HCT116 (cell line): Measurements from ENCODE around the gene CD9. TPM values are rescaled to one million over a fixed set of nuclear protein-coding genes. Genes with fewer than 3 reads are reported as not detected.

Source experiments
- ATAC-seq: fragments of 200-7000 bp; cut with Tn5 transposase; 2 replicates; pipeline ENCODE4 v1.9.1; 2020; ENCODE audit warnings: mild to moderate bottlenecking, moderate library complexity
- BruUV-seq: library from RNA; stranded (reverse); fragments of 400-500 nt; replicated peaks from 2 replicates; lab custom pipeline; 2021; lab: Mats Ljungman, UMichigan
- CTCF ChIA-PET: fragments of 300-600 bp; sonication (Branson Sonifier 250); formaldehyde crosslinking; loops from one replicate; lab custom pipeline; 2021; ENCODE audit warnings: antibody characterized with exemption; lab: Charles Lee
- POLR2A ChIA-PET: fragments of 300-600, 350-600 bp; sonication (Branson Sonifier 250); formaldehyde crosslinking; loops from one replicate; lab custom pipeline; 2021; ENCODE audit warnings: antibody characterized with exemption; lab: Charles Lee
- RAD21 ChIA-PET, 2 experiments: fragments of 300-600 bp; sonication (Branson Sonifier 250); formaldehyde crosslinking; loops; one replicate each; lab custom pipeline; 2023; ENCODE audit warnings: low total read pairs in 2 of 2; ENCODE audit not compliant: uncharacterized antibody in 2 of 2, unreplicated experiment in 2 of 2, low non-redundant PET in 1 of 2; lab: Charles Lee
- DNase-seq: peaks from one replicate; pipeline ENCODE4 v3.0.0-alpha.2; 2010; ENCODE audit warnings: low read depth, low spot score
- H2AFZ ChIP-seq: fragments of 200-600 bp; shearing (Covaris generic), sonication (generic); 2 replicates; pipeline ENCODE4 v1.6.1; 2017; ENCODE audit warnings: low read depth, mixed run types, mixed read lengths, antibody characterized with exemption, low read length; ENCODE audit not compliant: poor library complexity, severe bottlenecking
- H3K27ac ChIP-seq: 2 replicates; pipeline ENCODE4 v1.5.1; 2012; ENCODE audit warnings: low read depth, low read length
- H3K27me3 ChIP-seq: fragments of 200-600 bp; sonication (generic); 2 replicates; pipeline ENCODE4 v1.6.1; 2016; ENCODE audit warnings: mixed run types, low read length, mixed read lengths; ENCODE audit not compliant: insufficient read depth
- H3K36me3 ChIP-seq, 2 experiments: fragments of 200-500 bp in 1 of 2; fragments of 200-600 bp in 1 of 2; sonication (Bioruptor generic) in 1 of 2; sonication (generic) in 1 of 2; 2 replicates each; pipeline versions ENCODE4 v1.5.1 to v1.6.1; 2014 to 2016; ENCODE audit warnings: low read length in 2 of 2, inconsistent platforms in 1 of 2, mixed read lengths in 1 of 2, mixed run types in 1 of 2; ENCODE audit not compliant: insufficient read depth in 2 of 2, control insufficient read depth in 1 of 2
- H3K4me1 ChIP-seq, 2 experiments: fragments of 200-600 bp in 1 of 2; sonication (generic) in 1 of 2; 2 replicates each; pipeline versions ENCODE4 v1.5.1 to v1.6.1; 2012 to 2017; ENCODE audit warnings: low read length in 2 of 2, inconsistent platforms in 1 of 2, mild to moderate bottlenecking in 1 of 2, mixed read lengths in 1 of 2, mixed run types in 1 of 2, moderate library complexity in 1 of 2; ENCODE audit not compliant: insufficient read depth in 2 of 2, control insufficient read depth in 1 of 2
- H3K4me2 ChIP-seq: fragments of 200-600 bp; sonication (generic); 2 replicates; pipeline ENCODE4 v1.6.1; 2017; ENCODE audit warnings: mixed run types, low read length, mixed read lengths
- H3K4me3 ChIP-seq, 2 experiments: fragments of 200-600 bp in 1 of 2; sonication (generic) in 1 of 2; replicated peaks in 1 of 2; 2 replicates each; pipeline ENCODE4 v1.5.1; 2011 to 2016; ENCODE audit warnings: low read length in 2 of 2, control low read depth in 1 of 2, low read depth in 1 of 2, mild to moderate bottlenecking in 1 of 2, mixed read lengths in 1 of 2, mixed run types in 1 of 2
- H3K79me2 ChIP-seq: fragments of 200-600 bp; sonication (generic); 2 replicates; pipeline ENCODE4 v1.6.1; 2017; ENCODE audit warnings: mild to moderate bottlenecking, mixed run types, low read length, moderate library complexity, mixed read lengths; ENCODE audit not compliant: insufficient read depth
- H3K9ac ChIP-seq: fragments of 200-600 bp; sonication (generic); 2 replicates; pipeline ENCODE4 v1.6.1; 2016; ENCODE audit warnings: low read length, mixed read lengths
- H3K9me2 ChIP-seq: fragments of 200-600 bp; sonication (generic), shearing (Covaris generic); 2 replicates; pipeline ENCODE4 v1.6.1; 2017; ENCODE audit warnings: mixed run types, mild to moderate bottlenecking, moderate library complexity; ENCODE audit not compliant: insufficient read depth
- H3K9me3 ChIP-seq, 2 experiments: fragments of 200-500 bp in 1 of 2; fragments of 200-600 bp in 1 of 2; sonication (Bioruptor generic) in 1 of 2; sonication (generic) in 1 of 2; 2 replicates each; pipeline ENCODE4 v1.6.1; 2014 to 2017; ENCODE audit warnings: low read length in 2 of 2, mixed read lengths in 2 of 2, inconsistent platforms in 1 of 2, low read depth in 1 of 2, mild to moderate bottlenecking in 1 of 2, mixed run types in 1 of 2, moderate library complexity in 1 of 2; ENCODE audit not compliant: control insufficient read depth in 1 of 2, insufficient read depth in 1 of 2
- H4K20me1 ChIP-seq: fragments of 200-600 bp; sonication (generic), shearing (Covaris generic); 2 replicates; pipeline ENCODE4 v1.6.1; 2017; ENCODE audit warnings: mixed run types, mild to moderate bottlenecking, moderate library complexity; ENCODE audit not compliant: insufficient read depth
- CBX3 ChIP-seq: IDR thresholded peaks from 2 replicates; pipeline ENCODE4 v1.6.1; 2012; ENCODE audit warnings: low read depth
- CEBPB ChIP-seq: IDR thresholded peaks from 2 replicates; pipeline ENCODE4 v1.6.1; 2012; ENCODE audit warnings: low read depth
- EGR1 ChIP-seq: IDR thresholded peaks from 2 replicates; pipeline ENCODE4 v1.6.1; 2012; ENCODE audit warnings: low read depth
- EZH2phosphoT487 ChIP-seq: fragments of 200-600 bp; IDR thresholded peaks from 2 replicates; pipeline ENCODE4 v1.6.1; 2018; ENCODE audit warnings: antibody characterized with exemption, borderline replicate concordance
- RAD21 ChIP-seq: IDR thresholded peaks from 2 replicates; pipeline ENCODE4 v1.6.1; 2012; ENCODE audit warnings: low read depth, mild to moderate bottlenecking
- REST ChIP-seq: IDR thresholded peaks from 2 replicates; pipeline ENCODE4 v1.6.1; 2012; ENCODE audit warnings: low read depth
- SIN3A ChIP-seq: IDR thresholded peaks from 2 replicates; pipeline ENCODE4 v1.6.1; 2012; ENCODE audit warnings: low read depth
- YY1 ChIP-seq: IDR thresholded peaks from 2 replicates; pipeline ENCODE4 v1.6.1; 2011; ENCODE audit warnings: low read length, low read depth, moderate library complexity, mild to moderate bottlenecking; ENCODE audit not compliant: insufficient replicate concordance; ENCODE audit errors: extremely low read depth
- ZFX ChIP-seq: fragments of 450-650 bp; IDR thresholded peaks from 2 replicates; pipeline ENCODE4 v1.6.1; 2017
- ZNF274 ChIP-seq: fragments of 200-500 bp; sonication (Bioruptor generic); IDR thresholded peaks from 2 replicates; pipeline ENCODE4 v1.6.1; 2014; ENCODE audit warnings: mild to moderate bottlenecking, low read depth, low read length, inconsistent platforms
- intact Hi-C: fragments of 100-400 bp; cut with micrococcal nuclease; formaldehyde crosslinking; loops from 2 replicates; pipeline ENCODE4 v1.10.0; 2022
- total RNA-seq: library from RNA; stranded (reverse); gene quantifications from one replicate; pipeline ENCODE4 v1.2.1, GENCODE V29; 2021; ENCODE audit not compliant: unreplicated experiment

The CD9 gene
- total RNA-seq, 1 experiment from 2014 or later: 182 TPM

GRCh38 chr12:6193853-6194815, 6.1 kb upstream of the CD9 start:
- Histone ChIP-seq H3K36me3 (no peaks in the 10 kb centered on the region), H2AFZ (no peak overlapping the region), H3K4me1 (peaks cover 12 to 31% of the 10 kb centered on the region in 2 experiments), H3K4me3 (no peak overlapping the region), H3K79me2 (no peaks in the 10 kb centered on the region), H3K9me2 (no peaks in the 10 kb centered on the region), H3K4me2 (no peak overlapping the region), H3K27me3 (no peaks in the 10 kb centered on the region), H3K9ac (no peak overlapping the region), H3K27ac (no peak overlapping the region), H3K9me3 (no peaks in the 10 kb centered on the region), H4K20me1 (no peaks in the 10 kb centered on the region)
- TF ChIP-seq EZH2phosphoT487: no peak
- TF ChIP-seq YY1: no peak
- no peak for TF ChIP-seq CBX3
- no peak for TF ChIP-seq EGR1
- no peak for TF ChIP-seq ZFX
- no peak for TF ChIP-seq CEBPB
- no peak for TF ChIP-seq SIN3A
- no peak for TF ChIP-seq ZNF274
- no peak for TF ChIP-seq RAD21
- TF ChIP-seq REST: no peak
- BruUV-seq: no TSS peak
- DNase-seq (no peak), ATAC-seq (no peak)
- intact Hi-C loops: no loop called here
- CTCF ChIA-PET: interaction anchor here (1.2 to 4.5 kb wide), 2 partner anchors 84 to 90 kb away, joined by 4 to 106 read pairs; no protein-coding TSS in a partner anchor
- RAD21 ChIA-PET: interaction anchor here in 1 of 2 experiments (0.9 to 2.2 kb wide), 2 partner anchors 79 to 90 kb away, joined by 3 to 22 read pairs; no protein-coding TSS in a partner anchor
- POLR2A ChIA-PET: no interaction called here
